Testis (tissue), 3 donors: ENCODE data around the gene ST6GALNAC5. TPM values are rescaled to one million over a fixed set of nuclear protein-coding genes. Genes with fewer than 3 reads are reported as not detected.

Experiments
- DNase-seq: peaks from one replicate; pipeline ENCODE4 v3.0.0-alpha.2; 2019
- H3K27ac ChIP-seq, 2 donors: fragments of 200-600 bp; sonication (generic); one replicate each; pipeline ENCODE4 v1.5.1; 2019
- H3K27me3 ChIP-seq: fragments of 200-600 bp; sonication (generic); one replicate; pipeline ENCODE4 v1.5.1; 2019
- H3K36me3 ChIP-seq: fragments of 200-600 bp; sonication (generic); one replicate; pipeline ENCODE4 v1.5.1; 2017; ENCODE audit warnings: low read depth; ENCODE audit errors: missing control alignments
- H3K4me1 ChIP-seq: fragments of 200-600 bp; sonication (generic); one replicate; pipeline ENCODE4 v1.5.1; 2019
- H3K4me3 ChIP-seq, 2 donors: fragments of 200-600 bp; sonication (generic); one replicate each; pipeline ENCODE4 v1.5.1; 2017 to 2019
- H3K9me3 ChIP-seq: fragments of 200-600 bp; sonication (generic); one replicate; pipeline ENCODE4 v1.5.1; 2017
- CTCF ChIP-seq, 3 experiments: fragments of 450-650 bp in 2 of 3; fragments of 200-600 bp in 1 of 3; sonication (generic) in 1 of 3; IDR thresholded peaks; one replicate each; pipeline ENCODE4 v1.5.1; 2016 to 2019; ENCODE audit warnings: antibody characterized with exemption in 3 of 3, mild to moderate bottlenecking in 2 of 3, moderate library complexity in 1 of 3
- POLR2A ChIP-seq: fragments of 450-650 bp; IDR thresholded peaks from one replicate; pipeline ENCODE4 v1.6.1; 2017; ENCODE audit warnings: antibody characterized with exemption, mild to moderate bottlenecking, moderate library complexity
- WGBS, 2 donors: methylation state at CpG; one replicate each; pipeline ENCODE4 v1.1.5; 2018; 5-methylcytosine and 5-hydroxymethylcytosine counted together
- intact Hi-C: fragments of 100-400 bp; cut with DNase I; formaldehyde crosslinking; loops from one replicate; pipeline ENCODE4 v1.15.1; 2023; ENCODE audit warnings: low total_unique reads
- polyA plus RNA-seq: library from polyadenylated mRNA; stranded (reverse); fragments of 350-450 nt; fragmentation: Illumina TruSeq; extraction: RNeasy Lipid Tissue Mini Kit (QIAGEN cat#74804); gene quantifications from one replicate; pipeline ENCODE4 v1.2.3, GENCODE V29; 2014; ENCODE audit warnings: low read depth, low replicate concordance; ENCODE audit not compliant: insufficient read depth
- total RNA-seq, 2 donors: library from RNA; depleted of rRNA; stranded (reverse); fragments of >200 nt; gene quantifications; one replicate each; pipeline ENCODE4 v1.2.3, GENCODE V29; 2016

The ST6GALNAC5 gene
- total and polyA plus RNA-seq, 3 donors from 2014 or later, result 3.1 to 26.6 (median 11.1) TPM

GRCh38 chr1:76939050-76939816 is 72.0 kb downstream of the ST6GALNAC5 start:
- H3K27ac ChIP-seq, result no peak overlapping the region
- no peak overlapping the region for H3K4me3 ChIP-seq
- H3K4me1 ChIP-seq, result peaks cover under 1% of the 10 kb centered on the region
- H3K9me3 ChIP-seq, result no peaks in the 10 kb centered on the region
- DNase-seq, result no peak
- TF ChIP-seq POLR2A, result no peak
- no peak for TF ChIP-seq CTCF (IDR thresholded peaks at IDR 0.05)
- H3K36me3 ChIP-seq, result no peaks in the 10 kb centered on the region
- WGBS, 2 donors, result 76 to 77% methylated on average over 8 of the region's 8 CpGs
- intact Hi-C loops, result no loop called here
- H3K27me3 ChIP-seq, result no peaks in the 10 kb centered on the region

- no peak overlapping the region for H3K27ac ChIP-seq
- H3K36me3 ChIP-seq, result no peaks in the 10 kb centered on the region
- DNase-seq, result no peak
- TF ChIP-seq CTCF (IDR thresholded peaks at IDR 0.05) (no peak), POLR2A (no peak)
- no peaks in the 10 kb centered on the region for H3K9me3 ChIP-seq
- H3K4me1 ChIP-seq, result no peaks in the 10 kb centered on the region
- no peak overlapping the region for H3K4me3 ChIP-seq
- WGBS, 2 donors, result 84 to 94% methylated on average over 5 of the region's 5 CpGs
- H3K27me3 ChIP-seq, result no peaks in the 10 kb centered on the region
- intact Hi-C loops, result no loop called here
Measured at GRCh38 chr1:76939817-76940216, 72.5 kb downstream of the ST6GALNAC5 start.

- intact Hi-C loops, result no loop called here
- Histone ChIP-seq H3K4me3 (no peak overlapping the region), H3K4me1 (no peaks in the 10 kb centered on the region), H3K27ac (no peak overlapping the region), H3K27me3 (no peaks in the 10 kb centered on the region), H3K9me3 (no peaks in the 10 kb centered on the region), H3K36me3 (no peaks in the 10 kb centered on the region)
- WGBS, 2 donors, result 89 to 91% methylated on average over 4 of the region's 4 CpGs
- TF ChIP-seq CTCF (IDR thresholded peaks at IDR 0.05), result no peak
- TF ChIP-seq POLR2A, result no peak
- no peak for DNase-seq
Measured at GRCh38 chr1:76940571-76941335, 73.5 kb downstream of the ST6GALNAC5 start.

- no peak for TF ChIP-seq CTCF (IDR thresholded peaks at IDR 0.05)
- TF ChIP-seq POLR2A, result no peak
- intact Hi-C loops, result no loop called here
- WGBS, 2 donors, result 77% methylated on average over 2 of the region's 2 CpGs
- H3K36me3 ChIP-seq, result no peaks in the 10 kb centered on the region
- no peak overlapping the region for H3K4me3 ChIP-seq
- no peaks in the 10 kb centered on the region for H3K27me3 ChIP-seq
- H3K9me3 ChIP-seq, result no peaks in the 10 kb centered on the region
- no peaks in the 10 kb centered on the region for H3K4me1 ChIP-seq
- DNase-seq, result no peak
- no peak overlapping the region for H3K27ac ChIP-seq
Measured at GRCh38 chr1:76942549-76942948, 75.3 kb downstream of the ST6GALNAC5 start.
